ENCODE data around the gene FMN1.

FMN1 gene

GRCh38 chr15:32730677-32731654 lies 463.5 kb downstream of the FMN1 start:
- 60% methylated on average over 20 of the region's 27 CpGs for WGBS (ENCODE audit: insufficient coverage)
- POLR2A ChIA-PET = no interaction called here
- H3K36me3 ChIP-seq (ENCODE audit: control insufficient read depth in 4 of 4, insufficient read depth in 4 of 4, low read length in 3 of 4) = no peaks in the 10 kb centered on the region
- H3K9me3 ChIP-seq (ENCODE audit: control extremely low read depth in 1 of 5, control insufficient read depth in 4 of 5, insufficient read depth in 2 of 5, low read depth in 1 of 5, low read length in 4 of 5) = no peaks in the 10 kb centered on the region
- DNase-seq = peak; percentile 10 to 52 (median 46)
- CTCF ChIA-PET = no interaction called here
- H3K4me3 ChIP-seq (ENCODE audit: control insufficient read depth in 1 of 7, extremely low read depth in 1 of 7, insufficient read depth in 4 of 7, low read depth in 2 of 7, low read length in 6 of 7) = peak overlapping the region in 1 of 7 experiments; percentile 2
- H3K4me1 ChIP-seq (ENCODE audit: control extremely low read depth in 1 of 4, control insufficient read depth in 4 of 4, insufficient read depth in 4 of 4, low read length in 3 of 4) = peaks cover 0 to 8% (median 0%) of the 10 kb centered on the region in 4 experiments
- no peak overlapping the region for H3K27ac ChIP-seq (ENCODE audit: insufficient read depth in 1 of 2, low read depth in 1 of 2, low read length in 2 of 2, poor library complexity in 1 of 2, severe bottlenecking in 2 of 2)
- peaks cover 0 to 8% (median 3%) of the 10 kb centered on the region in 5 experiments for H3K27me3 ChIP-seq (replicated peaks in 2 of 5; ENCODE audit: control insufficient read depth in 4 of 5, insufficient read depth in 5 of 5, low read length in 4 of 5)

- no peak overlapping the region for H3K27ac ChIP-seq (ENCODE audit: insufficient read depth in 1 of 2, low read depth in 1 of 2, low read length in 2 of 2, poor library complexity in 1 of 2, severe bottlenecking in 2 of 2)
- CTCF ChIA-PET = no interaction called here
- H3K27me3 ChIP-seq (replicated peaks in 2 of 5; ENCODE audit: control insufficient read depth in 4 of 5, insufficient read depth in 5 of 5, low read length in 4 of 5) = peaks cover 0 to 7% (median 3%) of the 10 kb centered on the region in 5 experiments
- H3K4me1 ChIP-seq (ENCODE audit: control extremely low read depth in 1 of 4, control insufficient read depth in 4 of 4, insufficient read depth in 4 of 4, low read length in 3 of 4) = peaks cover 0 to 8% (median 0%) of the 10 kb centered on the region in 4 experiments
- H3K36me3 ChIP-seq (ENCODE audit: control insufficient read depth in 4 of 4, insufficient read depth in 4 of 4, low read length in 3 of 4) = no peaks in the 10 kb centered on the region
- no peak for DNase-seq
- no peak overlapping the region for H3K4me3 ChIP-seq (ENCODE audit: control insufficient read depth in 1 of 7, extremely low read depth in 1 of 7, insufficient read depth in 4 of 7, low read depth in 2 of 7, low read length in 6 of 7)
- POLR2A ChIA-PET = no interaction called here
- no peaks in the 10 kb centered on the region for H3K9me3 ChIP-seq (ENCODE audit: control extremely low read depth in 1 of 5, control insufficient read depth in 4 of 5, insufficient read depth in 2 of 5, low read depth in 1 of 5, low read length in 4 of 5)
- WGBS (ENCODE audit: insufficient coverage) = 94% methylated on average over 2 of the region's 10 CpGs
These were observed 464.7 kb downstream of the FMN1 start for GRCh38 chr15:32729700-32730395.

- ChIA-PET POLR2A (no interaction called here), CTCF (no interaction called here)
- no peaks in the 10 kb centered on the region for H3K9me3 ChIP-seq (ENCODE audit: control extremely low read depth in 1 of 5, control insufficient read depth in 4 of 5, insufficient read depth in 2 of 5, low read depth in 1 of 5, low read length in 4 of 5)
- no peaks in the 10 kb centered on the region for H3K36me3 ChIP-seq (ENCODE audit: control insufficient read depth in 4 of 4, insufficient read depth in 4 of 4, low read length in 3 of 4)
- peak in 1 of 3 donors; percentile 21 for DNase-seq
- no peak overlapping the region for H3K27ac ChIP-seq (ENCODE audit: insufficient read depth in 1 of 2, low read depth in 1 of 2, low read length in 2 of 2, poor library complexity in 1 of 2, severe bottlenecking in 2 of 2)
- no CpG with 5 or more reads among the region's 2 CpGs for WGBS (ENCODE audit: insufficient coverage)
- peaks cover 0 to 13% (median 11%) of the 10 kb centered on the region in 4 experiments for H3K4me1 ChIP-seq (ENCODE audit: control extremely low read depth in 1 of 4, control insufficient read depth in 4 of 4, insufficient read depth in 4 of 4, low read length in 3 of 4)
- peaks cover 2 to 32% (median 17%) of the 10 kb centered on the region in 5 experiments for H3K27me3 ChIP-seq (replicated peaks in 2 of 5; ENCODE audit: control insufficient read depth in 4 of 5, insufficient read depth in 5 of 5, low read length in 4 of 5)
- no peak overlapping the region for H3K4me3 ChIP-seq (ENCODE audit: control insufficient read depth in 1 of 7, extremely low read depth in 1 of 7, insufficient read depth in 4 of 7, low read depth in 2 of 7, low read length in 6 of 7)
These were observed 471.2 kb downstream of the FMN1 start for GRCh38 chr15:32723171-32723948.

GRCh38 chr15:32722136-32722535 lies 472.4 kb downstream of the FMN1 start:
- Histone ChIP-seq H3K36me3 (ENCODE audit: control insufficient read depth in 4 of 4, insufficient read depth in 4 of 4, low read length in 3 of 4) (no peaks in the 10 kb centered on the region), H3K27ac (ENCODE audit: insufficient read depth in 1 of 2, low read depth in 1 of 2, low read length in 2 of 2, poor library complexity in 1 of 2, severe bottlenecking in 2 of 2) (no peak overlapping the region), H3K4me3 (ENCODE audit: control insufficient read depth in 1 of 7, extremely low read depth in 1 of 7, insufficient read depth in 4 of 7, low read depth in 2 of 7, low read length in 6 of 7) (no peak overlapping the region), H3K9me3 (ENCODE audit: control extremely low read depth in 1 of 5, control insufficient read depth in 4 of 5, insufficient read depth in 2 of 5, low read depth in 1 of 5, low read length in 4 of 5) (no peaks in the 10 kb centered on the region), H3K4me1 (ENCODE audit: control extremely low read depth in 1 of 4, control insufficient read depth in 4 of 4, insufficient read depth in 4 of 4, low read length in 3 of 4) (peaks cover 0 to 24% (median 22%) of the 10 kb centered on the region in 4 experiments), H3K27me3 (replicated peaks in 2 of 5; ENCODE audit: control insufficient read depth in 4 of 5, insufficient read depth in 5 of 5, low read length in 4 of 5) (peaks cover 2 to 45% (median 21%) of the 10 kb centered on the region in 5 experiments)
- ChIA-PET CTCF (no interaction called here), POLR2A (no interaction called here)
- no peak for DNase-seq

GRCh38 chr15:32721596-32721995 lies 472.9 kb downstream of the FMN1 start:
- whole genome bisulfite sequencing (ENCODE audit: insufficient coverage) = 90% methylated on average over 5 of the region's 6 CpGs
- H3K27me3 ChIP-seq (replicated peaks in 2 of 5; ENCODE audit: control insufficient read depth in 4 of 5, insufficient read depth in 5 of 5, low read length in 4 of 5) = peaks cover 6 to 50% (median 26%) of the 10 kb centered on the region in 5 experiments
- POLR2A ChIA-PET = no interaction called here
- CTCF ChIA-PET = no interaction called here
- no peak for DNase-seq
- H3K36me3 ChIP-seq (ENCODE audit: control insufficient read depth in 4 of 4, insufficient read depth in 4 of 4, low read length in 3 of 4) = no peaks in the 10 kb centered on the region
- peaks cover 3 to 29% (median 26%) of the 10 kb centered on the region in 4 experiments for H3K4me1 ChIP-seq (ENCODE audit: control extremely low read depth in 1 of 4, control insufficient read depth in 4 of 4, insufficient read depth in 4 of 4, low read length in 3 of 4)
- no peak overlapping the region for H3K4me3 ChIP-seq (ENCODE audit: control insufficient read depth in 1 of 7, extremely low read depth in 1 of 7, insufficient read depth in 4 of 7, low read depth in 2 of 7, low read length in 6 of 7)
- no peak overlapping the region for H3K27ac ChIP-seq (ENCODE audit: insufficient read depth in 1 of 2, low read depth in 1 of 2, low read length in 2 of 2, poor library complexity in 1 of 2, severe bottlenecking in 2 of 2)
- H3K9me3 ChIP-seq (ENCODE audit: control extremely low read depth in 1 of 5, control insufficient read depth in 4 of 5, insufficient read depth in 2 of 5, low read depth in 1 of 5, low read length in 4 of 5) = no peaks in the 10 kb centered on the region

- Histone ChIP-seq H3K4me1 (ENCODE audit: control extremely low read depth in 1 of 4, control insufficient read depth in 4 of 4, insufficient read depth in 4 of 4, low read length in 3 of 4) (peaks cover 5 to 32% (median 27%) of the 10 kb centered on the region in 4 experiments), H3K27ac (ENCODE audit: insufficient read depth in 1 of 2, low read depth in 1 of 2, low read length in 2 of 2, poor library complexity in 1 of 2, severe bottlenecking in 2 of 2) (no peak overlapping the region), H3K4me3 (ENCODE audit: control insufficient read depth in 1 of 7, extremely low read depth in 1 of 7, insufficient read depth in 4 of 7, low read depth in 2 of 7, low read length in 6 of 7) (peak overlapping the region in 6 of 7 experiments; percentile 30 to 68 (median 48)), H3K36me3 (ENCODE audit: control insufficient read depth in 4 of 4, insufficient read depth in 4 of 4, low read length in 3 of 4) (no peaks in the 10 kb centered on the region), H3K9me3 (ENCODE audit: control extremely low read depth in 1 of 5, control insufficient read depth in 4 of 5, insufficient read depth in 2 of 5, low read depth in 1 of 5, low read length in 4 of 5) (no peaks in the 10 kb centered on the region), H3K27me3 (replicated peaks in 2 of 5; ENCODE audit: control insufficient read depth in 4 of 5, insufficient read depth in 5 of 5, low read length in 4 of 5) (peaks cover 26 to 75% (median 47%) of the 10 kb centered on the region in 5 experiments)
- 4% methylated on average over 58 of the region's 70 CpGs for WGBS (ENCODE audit: insufficient coverage)
- ChIA-PET POLR2A (no interaction called here), CTCF (interaction anchor here (0.5 kb wide), 1 partner anchor 1351 kb away, joined by 3 read pairs; no protein-coding TSS in a partner anchor)
- peak; percentile 19 to 77 (median 51) for DNase-seq
These were observed 475.4 kb downstream of the FMN1 start for GRCh38 chr15:32718821-32719716.
